GM21723 (cell line): ENCODE data around the gene MAPRE3.

Source experiments
- ATAC-seq: cut with Tn5 transposase; IDR thresholded peaks from one replicate; pipeline ENCODE4 v1.9.1; 2021; ENCODE audit warnings: mild to moderate bottlenecking, moderate library complexity; ENCODE audit not compliant: unreplicated experiment

Gene MAPRE3

DNA sequence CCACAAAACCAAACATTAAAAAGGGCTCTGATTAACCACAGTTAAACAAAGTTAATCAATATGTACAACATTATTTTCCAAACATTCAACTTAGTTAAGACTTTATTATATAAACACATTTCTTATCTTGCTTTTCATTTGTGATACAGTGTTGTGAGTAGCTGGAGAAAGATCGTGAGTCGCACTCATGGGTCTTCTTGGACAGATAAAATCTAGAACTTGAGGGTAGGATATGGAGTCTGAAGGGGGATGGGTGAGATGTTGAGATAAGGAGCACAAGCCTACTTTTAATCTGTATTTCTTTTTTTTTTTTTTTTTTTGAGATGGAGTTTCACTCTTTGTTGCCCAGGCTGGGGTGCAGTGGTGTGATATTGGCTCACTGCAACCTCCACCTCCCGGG, 39.7 kb downstream of the MAPRE3 start:
- no peak for ATAC-seq

DNA sequence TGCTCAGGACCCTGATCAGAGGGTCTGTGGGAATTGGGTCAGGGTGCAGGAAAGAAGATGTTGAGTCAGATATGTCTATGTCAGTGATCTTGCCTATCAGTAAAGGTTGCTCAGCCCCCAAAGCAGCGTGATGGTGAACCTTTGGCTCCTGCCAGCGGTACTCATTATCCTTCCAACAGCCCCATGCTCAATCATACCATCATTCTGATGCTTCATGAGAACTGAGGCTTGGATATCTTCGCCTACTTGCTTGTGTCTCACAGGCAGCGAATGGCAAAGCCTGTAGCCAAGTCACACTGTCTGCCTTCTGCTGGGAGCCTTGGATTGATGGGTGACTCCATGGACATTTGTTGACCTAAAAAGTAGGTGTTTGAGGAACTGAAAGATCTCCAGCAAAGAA, 43.3 kb downstream of the MAPRE3 start:
- no peak for ATAC-seq

DNA sequence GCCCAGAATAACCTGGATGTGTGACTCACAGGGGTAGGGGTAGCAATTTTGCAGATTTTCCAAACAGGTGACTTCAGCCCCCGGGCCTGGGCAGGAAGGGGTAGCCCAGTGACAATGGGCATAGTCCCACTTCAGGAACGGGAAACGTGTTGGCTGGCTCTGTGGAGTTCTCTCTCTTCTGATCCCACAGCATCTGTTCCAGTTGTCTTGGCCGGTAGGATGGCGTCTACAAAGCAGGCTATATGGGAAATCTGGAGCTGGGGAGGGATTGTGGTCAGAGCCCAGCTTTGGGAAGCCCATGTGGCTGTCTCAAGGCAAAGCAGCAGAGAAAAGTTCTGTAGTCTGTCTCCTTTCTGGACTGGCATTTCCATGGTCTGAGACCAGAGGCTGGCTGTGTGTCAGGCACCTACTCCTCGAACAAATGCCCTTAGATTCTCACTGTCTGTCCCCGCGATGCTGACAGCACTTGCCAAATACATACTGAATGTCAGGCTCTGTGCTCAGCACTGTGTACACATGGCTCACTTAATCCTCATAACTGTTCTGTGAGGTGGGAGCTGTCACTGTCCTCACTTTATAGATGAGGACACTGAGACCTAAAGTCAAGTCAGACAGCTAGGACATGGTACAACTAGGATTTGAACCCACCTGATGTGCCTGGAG, 44.5 kb downstream of the MAPRE3 start:
- no peak for ATAC-seq

DNA sequence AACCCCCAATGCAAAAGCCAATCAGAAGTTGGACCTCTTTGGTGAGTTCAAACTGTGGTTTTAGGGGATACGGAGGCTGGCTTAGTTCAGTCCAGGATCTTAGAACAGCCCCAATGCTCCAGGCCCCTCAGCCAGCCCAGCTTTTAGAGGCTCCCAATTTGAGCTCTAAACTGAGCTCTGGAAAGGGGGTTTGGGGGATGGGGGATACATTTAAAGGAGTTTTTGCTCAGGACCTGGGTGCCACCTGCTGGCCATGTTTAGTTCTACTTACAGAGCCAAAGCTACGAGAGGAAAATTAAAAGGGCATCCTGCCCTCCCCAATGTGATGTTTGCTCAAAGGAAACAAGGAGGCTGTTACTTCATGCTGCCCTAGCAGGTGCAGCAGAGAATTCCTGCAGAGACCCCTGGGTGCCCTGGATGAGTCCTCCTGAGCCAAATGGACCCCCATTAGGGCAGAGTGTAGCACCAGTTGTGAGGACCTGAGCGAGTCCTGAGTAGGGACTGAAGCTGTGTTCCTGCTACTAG, 46.4 kb downstream of the MAPRE3 start:
- ATAC-seq: no peak

DNA sequence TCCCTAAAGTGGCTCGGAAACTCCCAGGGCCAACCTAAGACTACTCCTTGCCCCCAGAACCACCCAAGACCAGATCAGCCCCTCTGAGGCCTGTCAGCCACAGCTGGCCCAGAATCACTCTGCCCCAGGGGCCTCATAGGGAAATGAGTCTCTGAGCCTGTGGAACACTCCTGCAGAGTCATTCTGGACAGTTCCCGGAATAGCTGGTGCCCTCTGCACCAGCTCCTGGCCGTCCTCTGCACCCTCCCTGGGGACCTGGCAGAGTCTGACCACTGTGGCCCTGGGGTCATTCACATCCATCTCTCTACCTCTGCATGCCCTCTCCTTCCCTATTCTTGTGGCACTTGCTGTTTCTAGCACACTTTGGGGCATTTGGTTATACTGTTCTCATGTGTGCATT, 47.7 kb downstream of the MAPRE3 start:
- ATAC-seq: no peak

DNA sequence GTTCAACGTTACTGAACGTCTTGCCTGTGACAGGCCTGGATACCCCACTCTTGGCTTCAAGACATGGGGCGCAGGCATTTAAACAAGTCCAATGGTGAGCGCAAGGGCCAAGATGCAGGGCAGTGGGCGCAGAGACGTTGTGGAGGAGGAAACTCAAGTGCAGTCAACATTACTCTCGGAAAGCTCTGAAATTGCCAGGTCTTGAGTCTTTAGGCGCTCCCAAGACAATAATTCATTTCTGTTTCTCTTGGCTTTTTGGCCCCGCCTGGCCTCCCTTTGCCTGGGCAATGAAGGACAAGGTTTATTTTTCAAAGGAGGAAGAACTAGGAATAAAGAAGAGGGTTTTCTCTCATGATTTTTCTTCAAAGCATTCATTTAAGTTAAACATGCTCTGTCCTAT, 49.0 kb downstream of the MAPRE3 start:
- ATAC-seq: no peak

DNA sequence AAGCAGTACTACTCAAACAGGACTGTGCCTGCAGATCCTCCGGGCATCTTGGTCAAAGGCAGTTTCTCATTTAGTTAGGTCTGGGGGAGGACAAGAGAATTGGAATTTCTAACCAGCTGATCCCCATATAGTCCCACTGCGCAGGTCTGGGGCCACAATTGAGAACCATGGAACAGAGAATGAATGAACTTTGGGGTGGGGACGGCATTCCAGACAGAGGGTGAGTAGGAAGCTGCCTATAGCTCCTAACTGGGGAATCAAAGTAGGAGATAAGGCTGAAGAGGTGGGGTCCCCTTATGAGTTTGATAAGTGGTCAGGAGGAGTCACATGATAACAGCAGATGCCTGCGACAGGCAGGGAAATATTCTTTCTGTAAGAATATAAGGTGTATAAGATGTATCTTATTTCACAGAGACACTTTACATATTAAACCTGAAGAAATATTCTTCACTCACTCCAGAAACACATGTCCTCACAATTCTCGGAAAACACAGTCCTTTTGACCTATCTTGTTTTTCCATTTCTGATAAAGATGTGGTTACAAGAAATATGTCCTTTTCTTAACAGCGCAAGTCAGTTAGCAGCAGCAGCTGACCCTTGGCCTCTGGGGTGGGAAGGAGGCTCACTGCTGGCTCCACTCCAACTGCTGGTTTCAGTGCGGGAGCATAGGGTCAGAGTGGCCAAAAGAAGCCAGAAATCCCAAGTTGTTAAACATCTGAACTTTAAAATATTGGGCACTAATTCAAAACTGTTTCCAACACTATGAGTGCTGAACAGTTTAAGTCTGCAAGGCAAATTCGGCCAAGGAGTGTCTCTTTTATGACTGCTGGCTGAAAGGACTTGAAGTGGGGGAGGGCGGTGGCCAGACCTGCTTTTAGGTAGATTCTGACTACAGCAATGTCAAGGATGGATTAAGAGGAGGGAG, 49.8 kb downstream of the MAPRE3 start:
- ATAC-seq: no peak

DNA sequence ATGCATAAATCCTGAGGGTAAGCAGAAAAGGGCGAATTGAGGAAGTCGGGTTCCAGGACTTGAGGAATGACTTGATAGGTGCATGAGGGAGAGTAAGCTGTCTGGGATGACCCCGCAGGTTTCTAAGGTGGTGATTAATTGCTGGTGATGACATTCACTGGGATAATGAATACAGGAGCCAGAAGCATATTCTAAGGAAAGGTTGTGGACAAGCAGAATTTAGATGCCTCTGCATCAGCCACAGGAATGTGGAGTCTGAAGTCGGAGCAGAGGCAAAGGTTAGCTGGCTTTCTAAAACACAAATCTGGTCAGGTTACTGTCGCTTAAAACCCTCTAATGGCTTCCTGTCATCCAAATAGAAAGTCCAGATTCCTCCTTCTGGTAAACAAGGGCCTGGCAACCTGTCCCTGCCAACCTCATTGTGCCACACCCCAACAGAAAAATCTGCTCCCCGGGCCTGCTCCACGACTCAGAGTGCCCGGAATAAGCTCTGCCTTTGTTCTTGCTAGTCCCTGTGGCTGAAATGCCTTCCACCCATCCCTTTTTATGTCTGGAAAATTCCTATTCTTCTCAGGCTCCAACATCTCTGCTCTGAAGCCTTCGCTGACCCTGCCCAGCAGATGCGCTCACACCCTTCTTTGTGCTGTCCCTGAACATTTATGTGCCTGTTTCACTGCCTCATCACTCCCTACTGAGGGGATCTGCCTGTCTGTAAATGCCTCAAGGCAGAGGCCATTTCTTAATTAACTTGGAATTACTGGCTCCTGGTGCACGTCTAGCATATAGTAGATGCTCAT, 51.0 kb downstream of the MAPRE3 start:
- ATAC-seq: no peak

DNA sequence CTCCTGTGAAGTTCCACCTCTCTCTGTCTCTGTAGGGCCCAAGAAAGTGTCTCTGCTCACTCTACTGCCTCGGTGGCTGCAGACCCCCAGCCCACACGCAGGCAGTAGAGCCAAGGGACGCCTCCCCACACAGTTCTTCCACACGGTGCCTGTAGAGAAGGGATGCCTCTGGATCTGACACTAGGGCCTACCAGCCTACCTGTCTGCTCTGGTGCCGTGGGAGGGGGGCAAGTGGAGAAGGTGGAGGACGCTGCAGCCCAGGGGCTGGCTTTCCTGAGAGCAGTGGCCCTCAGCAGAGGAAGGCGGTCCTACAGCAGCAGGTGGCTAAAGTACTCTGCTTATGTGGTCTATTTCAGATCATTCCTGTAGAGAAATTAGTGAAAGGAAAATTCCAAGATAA, 53.3 kb downstream of the MAPRE3 start:
- ATAC-seq: no peak

DNA sequence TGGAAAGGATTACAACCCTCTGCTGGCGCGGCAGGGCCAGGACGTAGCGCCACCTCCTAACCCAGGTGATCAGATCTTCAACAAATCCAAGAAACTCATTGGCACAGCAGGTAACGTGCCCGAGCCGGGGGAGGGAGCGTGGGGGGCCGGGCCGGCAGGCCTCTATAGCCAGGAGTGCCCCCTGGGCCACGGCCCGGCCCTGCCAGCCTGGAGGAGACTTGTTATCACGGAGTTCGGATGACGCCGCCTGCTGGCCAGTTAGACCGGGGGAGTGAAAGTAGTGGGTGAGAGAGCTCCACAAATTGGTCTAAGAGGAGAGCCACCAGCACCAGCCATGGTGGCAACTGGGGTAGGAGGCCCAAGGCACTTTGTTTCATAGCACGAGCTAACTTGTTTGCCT, 53.8 kb downstream of the MAPRE3 start:
- ATAC-seq: no peak

DNA sequence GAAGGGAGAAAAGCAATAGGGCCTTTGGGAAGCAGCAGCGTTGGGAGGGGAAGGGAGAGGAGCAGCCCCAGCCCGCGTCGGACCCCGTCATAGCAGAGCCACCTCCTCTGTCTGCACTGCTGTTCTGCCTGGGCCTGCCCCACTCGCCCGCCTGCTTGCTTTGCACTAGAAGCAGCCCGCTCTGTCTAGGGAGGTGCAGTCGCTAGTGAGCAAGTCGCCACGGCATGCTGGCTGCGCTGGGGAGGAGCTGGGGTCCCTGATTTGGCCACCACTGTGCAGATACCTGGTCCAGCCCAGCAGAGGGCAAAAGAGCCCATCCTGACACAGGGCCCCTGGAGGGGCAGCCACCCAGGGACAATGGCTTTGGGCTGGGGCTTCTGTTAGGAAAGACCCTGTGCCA, 54.4 kb downstream of the MAPRE3 start:
- no peak for ATAC-seq

DNA sequence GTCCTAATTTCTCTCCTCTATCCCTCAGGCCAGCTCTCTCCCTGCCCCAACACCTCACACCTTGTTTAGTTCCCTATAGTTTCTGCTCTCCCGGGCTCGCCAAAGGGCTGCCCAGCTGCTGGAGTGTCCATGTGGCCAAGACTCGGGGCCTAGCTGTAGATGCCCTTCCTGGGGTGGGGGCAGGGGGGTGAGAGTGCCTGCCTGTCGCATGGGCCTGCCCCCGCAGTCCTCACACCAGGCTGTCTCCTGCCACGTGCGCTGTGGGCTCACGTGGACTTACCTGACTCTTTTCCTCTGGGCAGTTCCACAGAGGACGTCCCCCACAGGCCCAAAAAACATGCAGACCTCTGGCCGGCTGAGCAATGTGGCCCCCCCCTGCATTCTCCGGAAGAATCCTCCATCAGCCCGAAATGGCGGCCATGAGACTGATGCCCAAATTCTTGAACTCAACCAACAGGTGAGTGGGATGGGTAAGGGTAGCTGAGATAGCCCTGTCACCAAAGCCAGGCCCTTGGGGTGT, 54.9 kb downstream of the MAPRE3 start:
- no peak for ATAC-seq

DNA sequence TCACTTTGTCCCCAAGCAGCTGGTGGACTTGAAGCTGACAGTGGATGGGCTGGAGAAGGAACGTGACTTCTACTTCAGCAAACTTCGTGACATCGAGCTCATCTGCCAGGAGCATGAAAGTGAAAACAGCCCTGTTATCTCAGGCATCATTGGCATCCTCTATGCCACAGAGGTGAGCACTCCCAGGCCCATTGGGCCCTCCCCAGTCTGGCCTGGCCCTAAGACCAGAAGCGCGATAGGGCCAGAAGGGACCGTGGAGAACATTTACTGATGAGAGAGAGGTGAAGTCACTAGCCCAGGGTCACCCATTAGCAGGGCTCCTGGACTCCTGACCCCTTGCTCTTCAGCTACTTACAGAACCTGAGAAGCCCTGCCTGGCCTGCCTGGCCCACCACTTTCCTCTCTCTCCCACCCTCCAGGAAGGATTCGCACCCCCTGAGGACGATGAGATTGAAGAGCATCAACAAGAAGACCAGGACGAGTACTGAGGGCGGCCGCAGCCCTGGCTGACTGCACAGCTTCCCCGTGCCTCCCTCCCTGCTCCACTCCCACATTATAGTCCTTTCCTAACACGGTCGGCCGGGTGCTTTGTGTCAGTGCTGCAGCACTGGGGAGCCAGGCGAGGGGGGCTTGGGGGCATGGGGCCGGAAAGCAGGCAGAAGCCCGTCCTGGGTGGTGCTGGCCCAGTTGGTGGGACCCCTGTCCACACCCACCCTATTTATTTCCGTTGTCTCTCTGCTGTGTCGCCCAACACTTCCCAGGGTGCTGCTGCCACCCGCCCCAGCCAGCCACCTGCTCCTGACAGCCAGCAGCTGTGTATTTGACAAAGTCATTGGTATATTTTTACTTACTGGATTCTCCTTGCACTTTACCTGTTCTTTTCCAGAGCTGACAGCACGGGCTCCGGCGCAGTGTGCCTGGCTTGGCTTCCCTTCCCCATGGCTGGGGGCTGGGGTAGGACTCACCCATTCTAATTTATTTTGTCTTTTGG, 55.7 kb downstream of the MAPRE3 start:
- ATAC-seq: no peak

DNA sequence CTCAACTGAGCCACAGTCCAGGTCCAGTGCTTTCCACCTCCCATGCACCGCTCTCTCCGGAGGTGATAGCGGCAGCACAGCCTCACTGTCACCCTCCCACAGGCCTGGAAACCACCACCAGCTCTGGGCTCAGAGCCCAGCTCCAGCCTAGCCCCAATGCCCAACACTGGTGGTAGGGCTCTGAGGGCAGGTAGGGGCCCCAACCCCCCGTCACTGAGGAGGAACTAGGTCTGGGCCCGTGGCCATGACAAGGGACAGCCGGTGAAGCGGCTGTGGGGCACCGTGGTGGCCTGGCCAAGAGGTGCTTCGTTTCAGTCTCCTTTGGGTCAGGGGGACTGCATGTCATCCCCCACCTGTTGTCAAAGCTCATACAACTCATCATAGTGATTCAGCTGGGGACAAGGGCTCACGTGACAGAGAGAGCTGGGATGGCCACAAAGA, 56.8 kb downstream of the MAPRE3 start:
- no peak for ATAC-seq

DNA sequence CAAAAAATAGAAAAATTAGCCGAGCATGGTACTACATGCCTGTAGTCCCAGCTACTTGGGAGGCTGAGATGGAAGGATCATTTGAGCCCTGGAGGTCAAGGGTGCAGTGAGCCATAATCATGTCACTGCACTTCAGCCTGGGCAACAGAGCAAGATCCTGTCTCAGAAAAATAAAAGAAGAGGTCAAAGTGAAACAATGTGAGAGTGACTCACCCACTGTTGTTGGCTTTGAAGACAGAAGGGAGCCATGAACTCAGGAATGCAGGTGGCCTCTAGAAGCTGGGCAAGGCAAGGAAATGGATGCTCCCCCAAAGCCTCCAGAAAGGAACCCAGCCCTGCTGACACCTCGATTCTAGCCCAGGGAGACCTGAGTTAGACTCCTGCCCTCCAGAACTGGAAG, 58.6 kb downstream of the MAPRE3 start:
- no peak for ATAC-seq

DNA sequence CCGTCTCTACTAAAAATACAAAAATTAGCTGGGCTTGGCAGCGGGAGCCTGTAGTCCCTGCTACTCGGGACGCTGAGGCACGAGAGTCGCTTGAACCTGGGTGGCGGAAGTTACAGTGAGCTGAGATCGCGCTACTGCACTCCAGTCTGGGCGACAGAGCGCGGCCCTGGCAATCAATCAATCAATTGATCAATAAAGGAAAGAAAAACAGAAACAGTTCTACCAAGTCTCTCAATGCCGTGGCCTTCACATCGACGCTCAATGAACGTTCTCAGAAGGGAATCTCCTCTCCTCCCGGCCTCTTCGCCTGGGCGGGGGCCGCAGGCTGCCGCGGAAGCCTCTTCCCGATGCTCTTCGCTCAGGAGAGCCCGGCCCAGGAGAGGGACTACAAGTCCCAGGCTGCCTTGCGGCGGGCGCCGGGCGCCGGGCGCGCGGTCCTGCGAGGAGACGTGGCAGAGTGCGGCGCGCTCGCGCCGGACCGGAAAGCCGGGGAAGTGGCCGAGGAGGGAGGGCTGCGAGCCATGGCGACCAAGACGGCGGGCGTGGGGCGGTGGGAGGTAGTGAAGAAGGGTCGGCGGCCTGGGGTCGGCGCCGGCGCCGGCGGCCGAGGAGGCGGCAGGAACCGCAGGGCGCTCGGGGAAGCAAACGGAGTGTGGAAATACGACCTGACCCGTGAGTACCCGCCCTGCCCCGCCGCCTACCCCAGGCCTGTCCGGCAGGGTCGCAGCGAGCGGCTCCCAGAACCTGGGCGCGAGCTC, 62.2 kb downstream of the MAPRE3 start, which contains the start of gene TMEM214:
Gene TMEM214, plus strand, starts transcription at position 471 of the 758 bp plus-strand sequence. Its CDS starts 51 bp downstream, at position 522.
- ATAC-seq: peak; percentile 90

DNA sequence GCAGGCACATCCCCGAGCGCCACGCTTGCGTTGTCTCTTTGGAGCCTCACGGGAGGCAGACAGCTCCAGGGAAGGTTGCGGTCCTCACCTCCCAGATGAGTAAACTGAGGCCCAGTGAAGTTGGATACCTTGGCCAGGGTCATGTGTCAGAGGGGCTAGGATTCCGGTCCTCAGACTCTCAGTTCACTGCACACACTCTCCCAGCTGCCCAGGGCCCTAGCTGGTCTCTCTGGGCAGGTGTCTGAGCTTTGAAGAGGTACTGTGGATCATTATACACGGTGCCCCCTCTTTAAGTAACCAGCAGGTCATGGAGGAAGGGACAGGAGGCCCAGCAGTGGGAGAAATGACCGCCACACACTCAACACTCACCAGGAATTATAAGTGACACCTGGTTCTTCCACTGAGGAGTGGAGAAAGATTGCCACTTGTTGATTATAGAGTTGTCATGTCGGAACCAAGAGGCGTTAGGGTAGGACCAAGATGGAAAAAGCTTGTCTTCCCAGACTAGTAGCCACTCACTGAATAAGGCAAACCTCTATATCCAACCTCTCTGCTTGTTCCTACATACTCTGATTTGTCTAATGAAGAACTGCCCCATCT, 62.9 kb downstream of the MAPRE3 start:
- ATAC-seq: no peak

DNA sequence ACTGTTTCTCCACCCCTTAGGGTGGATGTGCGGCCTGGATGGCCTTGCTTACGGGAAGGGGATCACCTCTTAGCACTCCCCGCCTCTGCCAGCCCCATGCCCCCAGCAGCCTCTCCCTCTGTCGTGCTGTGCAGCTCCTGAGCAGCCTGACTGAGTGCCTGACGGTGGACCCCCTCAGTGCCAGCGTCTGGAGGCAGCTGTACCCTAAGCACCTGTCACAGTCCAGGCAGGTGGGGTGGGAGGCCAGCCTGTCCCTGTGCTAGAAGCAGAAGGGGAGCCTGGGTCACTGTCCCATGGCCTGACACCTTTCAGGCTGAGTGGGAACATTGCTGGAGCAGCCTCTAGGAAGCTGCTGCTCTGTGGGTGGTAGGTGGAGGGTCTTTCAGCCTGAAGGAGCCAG, 67.6 kb downstream of the MAPRE3 start:
- ATAC-seq: no peak
